ENCODE data around the gene C16orf74.
A peak's percentile ranks its signal among the peaks of the same experiment; 100 is the strongest.

C16orf74 gene

DNA sequence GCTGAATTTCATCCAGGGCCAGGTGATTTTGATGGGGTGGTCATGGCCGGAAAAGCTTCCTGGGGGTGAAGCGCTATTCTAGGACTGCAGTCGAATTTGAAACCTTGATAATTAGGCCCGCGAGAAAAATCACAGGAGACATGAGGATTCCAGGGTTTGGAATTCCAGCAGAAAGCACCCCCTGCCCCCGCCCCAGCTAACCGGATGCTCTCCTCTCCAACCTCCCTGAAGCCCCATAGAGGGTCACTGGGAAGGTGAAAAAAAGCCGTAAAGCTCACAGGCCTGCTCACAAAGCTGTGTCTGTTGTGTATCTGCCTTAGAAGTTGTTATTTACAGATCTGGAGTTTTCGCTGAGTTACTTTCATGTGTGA lies 61.0 kb downstream of the C16orf74 start:
- no peak for DNase-seq

GRCh38 chr16:85689285-85689949 lies 61.5 kb downstream of the C16orf74 start:
- no peak for DNase-seq

DNA sequence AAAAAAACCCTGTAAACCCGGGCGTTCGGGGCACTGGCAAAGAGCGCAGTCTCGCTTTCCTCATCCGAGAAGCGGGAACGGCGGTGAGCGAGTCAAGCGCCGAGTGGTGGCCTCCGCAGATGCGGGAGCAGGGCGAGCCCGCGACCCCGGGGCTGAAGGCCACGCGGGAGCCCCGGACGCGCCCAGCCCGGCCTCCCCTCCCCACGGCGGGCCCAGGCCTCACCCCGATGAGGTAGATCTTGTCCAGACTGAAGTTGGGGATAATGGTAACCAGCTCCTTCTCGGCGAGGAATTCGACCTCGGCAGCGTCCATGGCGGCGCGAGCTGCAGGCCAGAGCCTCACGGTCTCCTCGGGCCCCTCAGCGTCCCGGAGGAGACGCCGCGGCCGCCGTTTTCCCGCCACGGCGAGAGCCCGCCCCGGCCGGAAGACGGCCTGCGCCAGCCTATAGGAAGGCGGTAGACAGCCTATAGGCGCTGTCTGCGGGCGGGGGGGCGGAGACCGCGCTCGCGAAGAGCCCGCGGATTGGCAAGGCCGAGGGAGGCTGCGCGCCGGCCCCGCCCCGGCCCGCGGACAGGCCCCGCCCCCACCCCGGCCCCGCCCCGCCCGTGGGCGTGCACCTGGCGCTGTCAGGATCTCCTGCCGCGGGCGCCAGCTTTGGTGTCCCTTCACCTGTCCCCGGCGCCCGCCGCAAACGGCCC lies 62.2 kb downstream of the C16orf74 start, which contains the start of gene GINS2:
Gene GINS2 (minus strand): TSS at position 369 of the 699 bp plus-strand sequence. CDS start 56 bp downstream, at position 313.
- DNase-seq: peak; percentile 5 to 63

GRCh38 chr16:85687651-85688471 lies 63.0 kb downstream of the C16orf74 start:
- DNase-seq: no peak

DNA sequence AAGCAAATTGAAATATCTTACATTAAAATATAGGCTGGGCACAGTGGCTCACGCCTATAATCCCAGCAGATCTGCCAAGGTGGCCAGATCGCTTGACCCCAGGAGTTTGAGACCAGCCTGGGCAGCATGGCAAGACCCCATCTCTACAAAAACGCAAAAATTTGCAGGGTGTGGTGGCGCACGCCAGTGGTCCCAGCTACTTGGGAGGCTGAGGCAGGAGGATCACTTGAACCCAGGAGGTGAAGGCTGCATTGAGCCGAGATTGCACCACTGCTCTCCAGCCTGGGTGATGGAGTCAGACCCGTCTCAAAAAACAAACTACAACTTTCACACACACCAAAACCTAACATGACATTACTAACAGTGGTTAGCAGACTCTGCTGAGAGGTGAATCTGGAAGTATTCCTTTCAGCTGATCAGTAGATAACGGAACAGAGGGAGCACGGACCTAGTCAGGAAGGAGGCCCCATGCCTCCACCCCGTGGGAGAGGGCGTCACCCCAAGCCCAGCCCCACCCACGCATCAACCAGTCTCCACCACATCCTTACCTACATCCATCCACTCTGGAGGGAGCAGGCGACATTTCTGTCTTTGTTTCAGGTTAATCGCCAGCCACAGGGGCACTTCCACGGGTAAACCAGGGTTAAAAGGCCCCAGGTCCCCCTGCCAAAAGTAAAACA lies 63.8 kb downstream of the C16orf74 start:
- DNase-seq: no peak

- DNase-seq: no peak
These were observed 65.6 kb downstream of the C16orf74 start for GRCh38 chr16:85685251-85685650.

GRCh38 chr16:85683363-85683762 lies 67.5 kb downstream of the C16orf74 start:
- no peak for DNase-seq

GRCh38 chr16:85682516-85682915 lies 68.4 kb downstream of the C16orf74 start:
- no peak for DNase-seq

- DNase-seq: no peak
These were observed 69.6 kb downstream of the C16orf74 start for GRCh38 chr16:85681255-85681654.

DNA sequence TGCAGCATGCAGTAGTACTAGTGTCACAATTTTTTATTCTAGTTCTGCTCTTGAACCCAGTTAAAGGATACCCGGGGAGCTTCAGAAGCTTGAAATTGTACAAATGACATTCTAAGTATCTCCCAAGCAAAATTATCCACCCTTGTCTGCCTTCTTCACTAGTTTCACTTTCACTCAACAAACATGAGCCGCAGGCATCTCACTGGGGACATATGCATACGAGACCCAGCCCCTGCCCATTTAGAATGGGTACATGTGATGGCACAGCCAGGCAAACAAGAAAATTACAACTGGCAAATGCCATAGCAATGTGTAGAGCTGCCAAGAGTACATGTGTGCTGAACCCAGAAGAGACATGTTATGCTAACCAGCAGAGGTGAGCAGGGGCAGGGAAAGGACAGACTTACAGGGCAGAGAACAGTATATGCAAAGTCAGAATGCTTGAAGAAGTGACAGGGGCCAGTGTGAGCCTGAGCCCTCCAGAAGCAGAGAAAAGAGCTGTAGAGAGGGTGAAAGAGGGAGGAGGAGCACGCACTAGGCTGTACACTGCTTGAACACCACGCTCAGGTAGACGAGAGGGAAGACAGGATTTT lies 70.4 kb downstream of the C16orf74 start:
- no peak for DNase-seq

GRCh38 chr16:85679870-85680269 lies 71.0 kb downstream of the C16orf74 start:
- no peak for DNase-seq

GRCh38 chr16:85678821-85679220 lies 72.1 kb downstream of the C16orf74 start:
- no peak for DNase-seq

DNA sequence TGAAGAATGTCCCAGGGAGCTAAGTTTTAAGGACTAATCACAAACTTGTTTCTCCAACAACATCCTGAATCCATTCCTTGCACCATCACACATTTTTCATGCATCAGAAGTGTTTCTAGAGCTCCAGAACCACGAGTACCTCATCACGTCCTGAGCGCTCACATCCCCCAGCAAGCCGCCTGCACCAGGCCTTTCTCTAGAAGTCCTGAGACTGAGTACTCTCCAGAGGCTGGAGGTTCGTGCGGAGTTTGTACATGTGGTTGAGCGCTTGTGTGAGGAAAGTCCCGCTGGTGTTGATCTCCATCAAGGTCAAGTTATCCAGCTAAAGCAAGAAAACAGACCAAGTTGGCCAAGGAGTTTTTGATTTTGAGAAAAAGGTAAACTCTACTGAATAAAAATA lies 72.9 kb downstream of the C16orf74 start:
- DNase-seq: no peak

- no peak for DNase-seq
These were observed 73.4 kb downstream of the C16orf74 start for GRCh38 chr16:85677383-85677967.

- DNase-seq: no peak
These were observed 74.4 kb downstream of the C16orf74 start for GRCh38 chr16:85676466-85676865.

GRCh38 chr16:85675251-85675874 lies 75.5 kb downstream of the C16orf74 start:
- DNase-seq: no peak

GRCh38 chr16:85674828-85675227 lies 76.1 kb downstream of the C16orf74 start:
- no peak for DNase-seq

DNA sequence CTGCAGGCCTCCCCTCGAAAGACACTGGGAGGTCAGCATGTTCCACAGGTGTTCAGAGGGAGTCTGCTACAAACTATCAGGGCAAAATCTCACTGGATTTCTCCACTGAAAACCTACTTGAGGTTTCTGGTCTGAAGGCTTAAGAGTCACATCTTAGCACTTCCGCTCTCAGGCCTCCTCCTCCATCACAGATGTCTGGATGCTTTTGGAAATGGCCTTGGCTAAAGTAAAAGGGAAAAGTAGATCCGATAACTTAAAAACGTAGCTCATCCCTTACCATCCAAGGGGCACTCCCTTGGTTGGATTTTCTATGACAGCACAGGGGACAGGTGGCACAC lies 76.5 kb downstream of the C16orf74 start:
- no peak for DNase-seq

DNA sequence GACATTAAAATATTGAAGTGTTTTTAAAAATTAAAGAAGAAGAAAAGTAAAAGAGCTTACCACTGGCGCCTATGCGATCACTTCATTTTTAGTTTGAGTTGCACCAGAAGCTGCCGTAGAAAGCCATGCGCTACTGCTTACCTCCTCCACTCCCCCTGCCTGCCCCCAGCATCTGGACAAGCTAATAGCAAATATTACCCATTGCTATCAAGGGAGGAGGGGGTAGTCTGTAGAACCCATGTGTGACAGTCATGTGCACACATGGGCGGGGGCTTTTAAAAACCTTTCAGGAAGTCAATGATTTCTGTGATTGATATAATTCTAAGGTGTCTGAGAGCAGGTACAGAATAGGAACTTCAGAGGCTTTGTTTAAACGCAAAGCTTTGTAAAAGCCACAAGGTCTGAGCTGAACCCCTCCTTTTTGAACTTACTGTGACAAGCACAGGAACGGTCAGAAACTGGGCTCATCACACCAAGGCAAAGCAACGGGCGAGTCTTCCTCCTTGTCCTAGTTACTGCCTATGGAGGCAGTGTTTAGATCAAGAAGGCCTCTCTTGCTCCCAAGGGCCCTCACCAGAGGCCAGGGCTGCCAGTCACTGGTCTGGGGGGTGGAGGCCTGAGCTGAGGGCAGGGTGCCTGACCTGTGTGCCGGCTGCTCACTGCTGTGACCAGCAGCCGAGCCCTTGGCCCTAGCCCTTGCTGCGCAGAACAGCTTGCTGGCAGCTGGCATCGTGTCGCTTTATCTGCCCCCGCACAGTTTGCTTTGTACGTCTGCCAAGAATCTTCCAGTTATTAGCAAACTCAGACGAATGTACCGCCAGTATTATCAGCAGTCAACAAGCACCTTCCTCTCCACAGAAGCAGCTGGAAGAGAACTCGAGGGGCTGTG lies 77.1 kb downstream of the C16orf74 start:
- no peak for DNase-seq

DNA sequence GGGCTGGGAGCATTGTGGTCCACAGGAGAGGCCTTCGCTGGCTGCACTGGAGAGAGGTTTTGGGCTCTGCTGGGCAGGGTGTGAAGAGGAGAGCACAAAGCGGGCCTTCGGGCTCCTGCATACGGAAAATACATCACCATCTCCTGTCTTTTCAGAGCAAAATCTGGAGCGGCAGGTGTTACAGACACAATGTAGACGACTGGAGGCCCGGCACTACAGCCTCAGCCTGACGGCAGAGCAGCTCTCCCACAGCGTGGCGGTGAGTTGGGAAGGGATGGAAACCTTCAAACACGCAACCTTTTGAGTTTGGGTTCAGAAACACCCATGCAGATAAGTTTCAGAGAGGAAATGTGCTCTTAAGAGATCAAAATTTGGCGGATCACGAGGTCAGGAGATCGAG lies 80.1 kb downstream of the C16orf74 start:
- no peak for DNase-seq
